K562 (cell line): ENCODE results near the gene NDUFA7. TPM values are rescaled to one million over a fixed set of nuclear protein-coding genes. Genes with fewer than 3 reads are reported as not detected.

Source experiments
- ATAC-seq: fragments of 200-7000 bp; cut with Tn5 transposase; 3 replicates; pipeline ENCODE4 v1.9.1; 2020; ENCODE audit warnings: moderate library complexity
- BruUV-seq: library from RNA; stranded (reverse); fragments of 400-500 nt; replicated peaks from 2 replicates; lab custom pipeline; 2021; lab: Mats Ljungman, UMichigan
- CTCF ChIA-PET: fragments of 300-600 bp; formaldehyde crosslinking; extraction: SDS; loops from one replicate; lab custom pipeline; 2021; ENCODE audit warnings: low intra/inter-chr PET ratio; lab: Yijun Ruan, JAX
- POLR2A ChIA-PET: fragments of 300-600, 350-650 bp; sonication (Branson Sonifier 250); formaldehyde crosslinking; extraction: SDS; loops from one replicate; lab custom pipeline; 2021; ENCODE audit warnings: antibody characterized with exemption, inconsistent platforms; lab: Yijun Ruan, JAX
- DNase-seq, 4 experiments: peaks; one replicate each; pipeline versions ENCODE4 v3.0.0 to v3.0.0-alpha.2; 2011 to 2018; ENCODE audit warnings: low spot score in 3 of 4, mixed read lengths in 3 of 4; ENCODE audit errors: extremely low read depth in 1 of 4
- FAIRE-seq: peaks from 2 replicates; lab custom pipeline; 2011; peaks lifted over from hg19 to GRCh38; lab: Jason Lieb, UNC
- H2AFZ ChIP-seq: 2 replicates; pipeline ENCODE4 v1.6.0; 2011; ENCODE audit warnings: low read depth, low read length, control low read depth, inconsistent platforms
- H3K27ac ChIP-seq: fragments of 200-600 bp; 3 replicates; pipeline ENCODE4 v1.8.0; 2011; ENCODE audit warnings: low read depth, mild to moderate bottlenecking, control low read depth, inconsistent platforms, low read length, moderate library complexity, mixed read lengths; ENCODE audit errors: extremely low read depth
- H3K27me3 ChIP-seq, 2 experiments: fragments of 300-600 bp in 1 of 2; 2 replicates in 1 of 2; 3 replicates in 1 of 2; pipeline versions ENCODE4 v1.6.0 to v1.8.0; 2011; ENCODE audit warnings: inconsistent platforms in 2 of 2, low read length in 2 of 2, mild to moderate bottlenecking in 1 of 2, mixed read lengths in 1 of 2, moderate library complexity in 1 of 2; ENCODE audit not compliant: control insufficient read depth in 2 of 2, insufficient read depth in 2 of 2
- H3K36me3 ChIP-seq: fragments of 300-600 bp; 3 replicates; pipeline ENCODE4 v1.8.0; 2011; ENCODE audit warnings: mild to moderate bottlenecking, low read length, inconsistent platforms; ENCODE audit not compliant: control insufficient read depth, insufficient read depth
- H3K4me1 ChIP-seq, 2 experiments: fragments of 200-600 bp in 1 of 2; replicated peaks in 1 of 2; 2 replicates in 1 of 2; 3 replicates in 1 of 2; pipeline versions ENCODE4 v1.5.1 to v1.8.0; 2011; ENCODE audit warnings: inconsistent platforms in 2 of 2, low read length in 2 of 2, mild to moderate bottlenecking in 1 of 2, mixed read lengths in 1 of 2, moderate library complexity in 1 of 2; ENCODE audit not compliant: control insufficient read depth in 2 of 2, insufficient read depth in 2 of 2
- H3K4me2 ChIP-seq: 2 replicates; pipeline ENCODE4 v1.6.1; 2011; ENCODE audit warnings: low read length, control low read depth, inconsistent platforms, mixed read lengths; ENCODE audit not compliant: insufficient read depth
- H3K4me3 ChIP-seq: fragments of 200-600 bp; sonication (generic), shearing (Covaris generic); 2 replicates; pipeline ENCODE4 v1.5.1; 2016; ENCODE audit warnings: control low read depth, inconsistent platforms
- H3K79me2 ChIP-seq: fragments of 200-600 bp; 3 replicates; pipeline ENCODE4 v1.8.0; 2011; ENCODE audit warnings: low read length, inconsistent platforms; ENCODE audit not compliant: control insufficient read depth, insufficient read depth
- H3K9ac ChIP-seq, 2 experiments: 2 replicates each; pipeline versions ENCODE4 v1.6.0 to v1.6.1; 2011; ENCODE audit warnings: low read depth in 2 of 2, low read length in 2 of 2, control low read depth in 1 of 2, inconsistent platforms in 1 of 2, mild to moderate bottlenecking in 1 of 2, mixed read lengths in 1 of 2; ENCODE audit not compliant: insufficient read depth in 1 of 2
- H3K9me1 ChIP-seq: one replicate; pipeline ENCODE4 v1.6.0; 2011; ENCODE audit warnings: inconsistent platforms, mild to moderate bottlenecking, low read length, moderate library complexity; ENCODE audit not compliant: control insufficient read depth, insufficient read depth
- H3K9me3 ChIP-seq: replicated peaks from 2 replicates; pipeline ENCODE4 v1.5.1; 2011; ENCODE audit warnings: low read depth, low read length, inconsistent platforms; ENCODE audit not compliant: control insufficient read depth, insufficient read depth
- H4K20me1 ChIP-seq: replicated peaks from 2 replicates; pipeline ENCODE4 v1.6.1; 2011; ENCODE audit warnings: low read length, inconsistent platforms, mixed read lengths; ENCODE audit not compliant: control insufficient read depth, insufficient read depth
- ETV5 ChIP-seq: sonication (generic); formaldehyde crosslinking; IDR thresholded peaks from 2 replicates; pipeline ENCODE4 v1.4.0; 2020; ENCODE audit warnings: low read depth, mild to moderate bottlenecking, missing genetic modification reagents
- HCFC1 ChIP-seq: IDR thresholded peaks from 2 replicates; pipeline ENCODE4 v1.6.1; 2012; ENCODE audit warnings: low read depth, low read length, improper control_type of control experiment
- RBFOX2 ChIP-seq: fragments of 200-400 bp; formaldehyde crosslinking; IDR thresholded peaks from 2 replicates; pipeline ENCODE4 v1.6.1; 2017; ENCODE audit warnings: low read depth, mild to moderate bottlenecking, low read length, moderate library complexity
- SNRNP70 ChIP-seq: fragments of 200-400 bp; formaldehyde crosslinking; optimal IDR thresholded peaks from 2 replicates; pipeline ENCODE3; 2017; ENCODE audit warnings: low read depth, low read length
- TEAD2 ChIP-seq: fragments of 450-650 bp; IDR thresholded peaks from 2 replicates; pipeline ENCODE4 v1.6.1; 2016; ENCODE audit warnings: missing genetic modification characterization, control low read depth, missing compliant biosample characterization
- TGIF2 ChIP-seq: sonication (generic); formaldehyde crosslinking; IDR thresholded peaks from 2 replicates; pipeline ENCODE4 v1.8.1; 2022; ENCODE audit warnings: mild to moderate bottlenecking, missing genetic modification reagents, moderate library complexity
- WGBS: fragments of 100-300 bp; shearing (Covaris generic); methylation state at CpG from one replicate; pipeline ENCODE4 v1.1.6; 2016; ENCODE audit warnings: low coverage, mixed read lengths; ENCODE audit not compliant: insufficient coverage; ENCODE audit errors: missing lambda C conversion rate; 5-methylcytosine and 5-hydroxymethylcytosine counted together
- in situ Hi-C: fragments of 300-500 bp; cut with MboI; formaldehyde crosslinking; loops from 4 replicates; pipeline ENCODE4 v1.15.0; 2018; ENCODE audit warnings: inconsistent platforms, mixed read lengths
- intact Hi-C: fragments of 100-400 bp; cut with micrococcal nuclease; formaldehyde crosslinking; loops from 2 replicates; pipeline ENCODE4 v1.14.2; 2022
- polyA plus RNA-seq, 8 experiments: library from polyadenylated mRNA; depleted of rRNA in 4 of 8; stranded (reverse) in 5 of 8; unstranded in 3 of 8; fragments of >200 nt; fragmentation: Nextera tagmentation in 2 of 8; fragmentation: Illumina TruSeq in 1 of 8; extraction: Ambion mirVana in 2 of 8; extraction: Trizol in 1 of 8; gene quantifications; 2 replicates each; pipeline versions ENCODE4 v1.2.1 to v1.2.3, GENCODE V29; 2011 to 2014; ENCODE audit warnings: inconsistent platforms in 1 of 8, missing spikeins in 1 of 8
- total RNA-seq, 7 experiments: library from RNA; depleted of rRNA in 6 of 7; stranded (reverse); fragments of >200 nt in 6 of 7; fragmentation: Illumina TruSeq in 2 of 7; extraction: Trizol in 2 of 7; gene quantifications; 2 replicates each; pipeline versions ENCODE4 v1.2.1 to v1.2.3, GENCODE V29; 2011 to 2021; ENCODE audit warnings: low replicate concordance in 1 of 7
- TF ChIP-seq, protein P1 (sequence below): sonication (generic); formaldehyde crosslinking; IDR thresholded peaks from 2 replicates; pipeline ENCODE4 v1.8.1; 2023; ENCODE audit warnings: mild to moderate bottlenecking, missing genetic modification reagents

Gene NDUFA7
- total and polyA plus RNA-seq, 9 of the 15 experiments (the other 6 are each of a cell fraction or from before 2014, with no cell fraction given) = 70.8 to 348 (median 142) TPM

- Histone ChIP-seq H3K4me2 (peak overlapping the region; percentile 99), H3K27ac (peak overlapping the region; percentile 94), H3K36me3 (peaks cover 40% of the 10 kb centered on the region), H3K4me1 (peaks cover 17 to 28% of the 10 kb centered on the region in 2 experiments), H3K9ac (peak overlapping the region; percentile 99 to 100), H3K79me2 (peaks cover 50% of the 10 kb centered on the region), H3K9me1 (no peaks in the 10 kb centered on the region), H4K20me1 (peaks cover 26% of the 10 kb centered on the region; the same call in 1 of the 2 replicates), H3K4me3 (peak overlapping the region; percentile 99), H2AFZ (no peak overlapping the region), H3K9me3 (no peaks in the 10 kb centered on the region), H3K27me3 (no peaks in the 10 kb centered on the region)
- ATAC-seq (no peak; the same call in 1 of the 3 replicates), DNase-seq (peak in 2 of 4 experiments; percentile 8 to 18), FAIRE-seq (no peak)
- BruUV-seq = no TSS peak
- CTCF ChIA-PET = no interaction called here
- 0% methylated on average over 4 of the region's 7 CpGs for WGBS
- intact Hi-C loops (loop anchor here (10.0 kb wide), 1 partner anchor 58 kb away; no protein-coding TSS in a partner anchor), in situ Hi-C loops (no loop called here)
- no peak for TF ChIP-seq ETV5
- TF ChIP-seq RBFOX2 = peak; percentile 58
- TF ChIP-seq TEAD2 (tag) = no peak
- TF ChIP-seq TGIF2 (CRISPR knock-in tag) = peak; percentile 35; the same call in 1 of the 2 replicates
- TF ChIP-seq HCFC1 = no peak
- peak; percentile 81 for TF ChIP-seq SNRNP70
- TF ChIP-seq, protein P1, sequence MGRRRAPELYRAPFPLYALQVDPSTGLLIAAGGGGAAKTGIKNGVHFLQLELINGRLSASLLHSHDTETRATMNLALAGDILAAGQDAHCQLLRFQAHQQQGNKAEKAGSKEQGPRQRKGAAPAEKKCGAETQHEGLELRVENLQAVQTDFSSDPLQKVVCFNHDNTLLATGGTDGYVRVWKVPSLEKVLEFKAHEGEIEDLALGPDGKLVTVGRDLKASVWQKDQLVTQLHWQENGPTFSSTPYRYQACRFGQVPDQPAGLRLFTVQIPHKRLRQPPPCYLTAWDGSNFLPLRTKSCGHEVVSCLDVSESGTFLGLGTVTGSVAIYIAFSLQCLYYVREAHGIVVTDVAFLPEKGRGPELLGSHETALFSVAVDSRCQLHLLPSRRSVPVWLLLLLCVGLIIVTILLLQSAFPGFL (CRISPR knock-in tag) = 0 out of 2 replicates have a peak, but pooled peaks have one; percentile 66
- TF ChIP-seq, all 486 proteins: peak for 4
- POLR2A ChIA-PET = interaction anchor here (0.6 to 3.8 kb wide), 12 partner anchors 9 to 264 kb away, joined by 3 to 34 read pairs (median 4); partner anchors contain the start of gene RAB11B
These were observed 1.4 kb upstream of the NDUFA7 start for GRCh38 chr19:8322638-8322997.
